Measurements from ENCODE around the gene THEM5. TPM values are rescaled to one million over a fixed set of nuclear protein-coding genes. Genes with fewer than 3 reads are reported as not detected.
A peak's percentile ranks its signal among the peaks of the same experiment; 100 is the strongest.
"Not testable (repeated sequence)": the region's sequence is repeated elsewhere in the genome, so short reads cannot be mapped to it uniquely, and the experiment has no call there.

Gene THEM5
- total RNA-seq, 1 experiment from 2014 or later, result not detected

DNA sequence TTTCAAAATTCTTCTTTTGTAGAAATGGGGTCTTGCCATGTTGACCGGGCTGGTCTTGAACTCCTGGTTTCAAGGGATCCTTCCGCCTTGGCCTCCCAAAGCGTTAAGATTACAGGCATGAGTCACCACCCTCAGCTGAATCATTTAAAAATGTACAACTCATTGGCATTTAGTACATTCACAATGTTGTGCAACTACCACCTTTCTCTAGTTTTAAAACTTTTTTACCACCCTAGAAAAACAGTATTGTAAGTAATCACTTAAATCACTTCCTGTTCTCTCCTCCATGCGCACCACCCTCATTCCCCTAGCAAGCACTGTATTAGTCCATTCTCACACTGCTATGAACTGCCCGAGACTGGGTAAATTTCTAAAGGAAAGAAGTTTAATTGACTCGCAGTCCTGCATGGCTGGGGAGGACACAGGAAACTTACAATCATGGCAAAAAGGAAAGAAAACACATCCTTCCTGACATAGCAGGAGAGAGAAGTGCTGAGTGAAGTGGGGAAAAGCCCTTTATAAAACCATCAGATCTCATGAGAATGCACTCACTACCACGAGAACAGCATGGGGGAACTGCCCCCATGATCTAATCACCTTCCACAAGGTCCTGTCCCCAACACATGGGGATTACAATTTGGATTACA lies 14.4 kb upstream of the THEM5 start:
- DNase-seq (ENCODE audit: low spot score), result peak; percentile 73

DNA sequence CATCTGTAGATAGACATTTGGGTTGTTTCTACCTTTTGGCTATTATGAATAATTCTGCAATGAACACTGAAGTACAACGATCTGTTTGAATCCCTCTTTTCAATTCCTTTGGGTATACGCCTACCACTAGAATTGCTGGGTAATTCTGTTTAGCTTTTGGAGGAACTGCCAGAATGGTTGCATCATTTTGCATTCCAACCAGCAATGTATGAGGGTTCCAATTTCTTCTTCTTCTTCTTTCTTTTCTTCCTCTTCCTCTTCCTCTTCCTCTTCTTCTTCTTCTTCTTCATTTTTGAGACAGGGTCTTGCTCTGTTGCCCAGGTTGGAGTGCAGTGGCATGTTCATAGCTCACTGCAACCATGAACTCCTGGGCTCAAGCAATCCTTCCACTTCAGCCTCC lies 13.8 kb upstream of the THEM5 start:
- DNase-seq (ENCODE audit: low spot score), result no peak

DNA sequence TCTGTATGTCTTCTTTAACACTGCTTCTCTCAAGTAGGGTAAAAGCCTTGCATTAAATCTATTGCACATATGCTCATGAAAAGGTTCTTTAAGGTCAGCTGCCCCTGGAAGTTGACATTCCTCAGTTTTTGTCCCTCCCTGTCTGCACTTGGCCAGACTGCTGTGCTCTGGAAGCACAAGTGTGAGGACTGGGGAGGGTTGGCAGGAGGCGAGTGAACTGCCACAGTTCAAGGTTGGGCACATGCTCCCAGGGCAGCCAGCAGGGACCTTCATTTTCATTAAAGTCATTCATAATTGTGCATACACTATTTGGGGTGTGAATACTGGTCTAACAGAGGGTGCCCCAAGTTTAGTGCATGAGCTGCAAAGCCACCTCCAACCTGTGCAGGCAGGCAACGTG lies 10.9 kb upstream of the THEM5 start:
- DNase-seq (ENCODE audit: low spot score), result no peak

DNA sequence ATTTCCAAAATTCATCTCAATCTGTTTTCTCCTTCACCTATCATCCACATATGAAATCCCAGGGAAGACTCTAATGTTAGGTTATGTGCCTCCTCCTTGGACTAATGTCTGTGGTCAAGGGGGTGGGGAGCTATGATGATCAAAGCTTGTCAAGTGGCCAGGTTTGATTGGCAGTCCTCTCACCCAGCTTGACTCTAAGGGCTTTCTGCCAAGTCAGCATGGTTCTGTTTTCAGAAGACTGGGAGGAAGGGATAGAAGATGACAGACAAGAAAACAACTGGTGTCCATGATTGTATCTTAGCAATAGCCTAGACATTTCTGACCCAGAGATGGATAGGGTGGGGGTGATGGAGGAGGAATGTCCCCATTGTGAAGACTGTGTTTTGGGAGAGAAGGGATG lies 9.1 kb upstream of the THEM5 start:
- DNase-seq (ENCODE audit: low spot score), result no peak

DNA sequence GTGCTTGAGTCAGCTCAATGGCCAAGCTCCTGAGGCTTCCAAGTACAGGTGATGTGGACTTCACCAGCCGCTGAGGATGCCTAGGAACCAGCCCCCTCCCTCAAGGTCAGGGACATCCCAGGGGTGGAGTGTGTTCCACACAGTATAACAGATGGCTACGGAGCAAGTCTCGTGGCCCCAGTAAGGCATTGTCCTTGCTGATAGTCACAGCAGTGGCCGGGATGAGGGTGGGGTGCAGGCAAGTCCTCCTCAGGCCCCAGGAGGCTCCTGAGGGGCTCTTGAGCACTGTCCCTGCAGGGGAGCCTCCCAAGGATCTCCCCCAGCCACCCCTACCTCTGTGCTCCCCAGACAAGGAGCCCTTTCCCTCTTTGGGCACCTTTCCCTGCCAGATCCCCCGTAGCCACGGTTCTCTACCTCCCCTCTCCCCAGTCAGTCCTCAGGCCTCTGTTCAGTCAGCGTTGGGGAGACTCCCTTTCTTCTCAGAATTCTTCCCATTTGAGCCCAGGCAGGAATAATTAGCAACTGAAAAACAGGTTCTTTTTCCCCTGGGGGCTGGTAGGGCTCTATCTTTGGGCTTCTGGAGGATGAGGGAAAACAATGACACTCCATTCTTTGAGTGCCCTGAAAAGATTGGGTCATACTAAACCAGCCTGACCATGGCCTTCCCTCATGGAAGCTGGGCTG lies 7.1 kb upstream of the THEM5 start:
- DNase-seq (ENCODE audit: low spot score), result no peak

DNA sequence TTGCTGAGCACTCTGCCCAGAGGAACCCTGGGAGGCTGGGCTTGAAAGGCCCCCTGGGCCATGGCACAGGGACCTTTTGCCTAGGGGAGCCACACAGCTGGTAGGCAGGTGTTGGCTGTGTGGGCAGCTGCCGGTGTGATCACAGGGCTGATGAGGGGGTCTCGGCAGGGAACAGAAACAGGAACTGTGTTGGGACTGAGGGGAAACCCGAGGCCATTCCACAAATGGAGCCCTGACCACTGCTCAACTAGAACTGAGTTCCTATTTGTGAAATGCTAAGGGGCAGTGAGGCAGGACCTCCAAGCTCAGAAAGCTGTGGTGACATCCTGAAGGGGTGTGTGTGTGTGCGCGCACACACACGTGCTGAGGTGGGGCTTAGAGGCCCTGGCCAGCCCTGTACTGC lies 6.4 kb upstream of the THEM5 start:
- DNase-seq (ENCODE audit: low spot score), result no peak

DNA sequence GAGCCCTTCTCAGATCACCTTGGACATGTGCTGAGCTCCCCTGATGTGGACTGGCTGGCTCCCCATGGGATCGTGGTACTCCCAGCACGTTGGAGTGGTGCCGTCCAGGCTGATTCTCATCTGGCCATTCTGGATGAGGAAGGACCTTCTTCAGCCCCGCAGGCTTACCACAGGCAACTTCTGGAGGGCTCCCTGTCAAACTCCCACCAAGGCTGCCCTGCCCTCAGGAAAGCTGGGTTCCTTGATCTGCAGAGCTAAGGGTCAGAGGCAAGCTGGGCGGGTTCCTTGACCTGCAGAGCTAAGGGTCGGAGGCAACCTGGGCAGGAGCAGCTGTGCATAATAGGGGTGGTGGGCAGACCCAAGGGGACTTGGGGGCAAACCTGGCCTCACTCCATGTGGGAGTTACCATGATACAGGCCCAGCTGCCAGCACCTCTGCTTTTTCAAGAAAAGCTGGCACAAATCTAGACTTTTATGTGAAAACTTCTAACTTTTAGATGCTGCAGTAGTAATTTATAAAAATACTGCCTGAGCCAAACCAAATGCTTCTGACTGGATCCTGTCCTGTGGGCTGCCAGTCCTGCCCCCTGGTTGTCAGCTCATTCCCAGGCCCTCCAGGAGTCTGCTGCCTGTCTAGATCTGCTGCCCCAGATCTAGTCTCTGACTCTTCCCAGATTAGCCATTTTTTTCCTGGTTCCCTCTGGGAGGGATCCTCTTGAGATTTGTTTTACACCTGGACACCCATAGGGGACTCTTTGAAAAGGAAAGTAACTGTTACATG lies 5.6 kb upstream of the THEM5 start:
- no peak for DNase-seq (ENCODE audit: low spot score)

DNA sequence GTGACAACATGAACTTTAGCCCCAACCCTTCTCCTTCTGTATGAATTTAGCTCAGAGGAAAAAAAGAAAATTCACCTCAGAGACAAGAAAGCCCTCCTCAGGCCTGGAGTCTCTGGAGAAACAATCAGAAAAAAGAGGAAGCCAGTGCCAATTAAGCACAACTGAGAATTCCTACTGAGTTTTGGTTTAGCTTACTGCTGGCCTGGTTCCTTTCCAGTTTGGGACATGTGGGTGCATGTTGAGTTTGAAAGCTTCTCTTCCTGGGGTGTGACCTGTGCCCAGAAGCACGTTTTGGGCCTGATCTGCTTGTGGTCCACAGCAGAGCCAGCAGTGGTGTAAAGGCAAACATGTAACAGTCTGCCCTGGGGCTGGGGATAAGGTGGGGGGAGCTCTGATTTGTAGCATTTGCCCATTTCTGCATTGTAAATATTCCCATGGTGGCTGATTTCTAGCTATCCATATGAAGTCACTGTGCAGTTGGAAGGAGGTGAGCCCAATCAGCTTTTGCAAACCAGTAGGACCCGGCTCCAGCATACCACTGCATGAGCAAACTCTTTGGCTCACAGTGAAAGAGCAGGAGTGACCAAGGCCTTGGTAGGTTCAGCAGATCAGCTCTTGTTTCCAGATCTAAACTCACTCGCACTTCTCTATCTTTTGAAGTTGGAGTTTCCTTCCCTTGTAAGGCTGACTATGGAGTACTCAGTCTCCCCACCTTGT lies 4.7 kb upstream of the THEM5 start:
- no peak for DNase-seq (ENCODE audit: low spot score)

DNA sequence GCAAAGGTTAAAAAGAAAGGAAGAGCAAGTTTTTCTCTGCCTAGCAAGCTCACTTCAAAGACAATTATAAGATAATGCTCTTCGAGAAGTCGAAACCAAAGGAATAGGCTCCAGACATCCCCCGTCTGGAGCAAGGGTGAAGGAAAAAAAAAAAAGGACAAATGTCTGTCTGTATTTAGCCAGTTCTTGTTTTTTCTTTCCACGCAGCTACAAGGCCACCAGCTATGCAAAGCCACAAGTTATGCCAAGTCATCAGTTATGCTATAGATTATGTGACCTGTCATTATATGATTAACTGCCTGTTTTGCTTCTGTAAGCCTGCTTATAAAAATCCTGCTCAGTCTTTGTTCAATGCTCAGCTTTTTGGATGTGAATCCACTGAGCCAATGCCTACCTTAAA lies 2.4 kb upstream of the THEM5 start:
- DNase-seq (ENCODE audit: low spot score), result no peak

DNA sequence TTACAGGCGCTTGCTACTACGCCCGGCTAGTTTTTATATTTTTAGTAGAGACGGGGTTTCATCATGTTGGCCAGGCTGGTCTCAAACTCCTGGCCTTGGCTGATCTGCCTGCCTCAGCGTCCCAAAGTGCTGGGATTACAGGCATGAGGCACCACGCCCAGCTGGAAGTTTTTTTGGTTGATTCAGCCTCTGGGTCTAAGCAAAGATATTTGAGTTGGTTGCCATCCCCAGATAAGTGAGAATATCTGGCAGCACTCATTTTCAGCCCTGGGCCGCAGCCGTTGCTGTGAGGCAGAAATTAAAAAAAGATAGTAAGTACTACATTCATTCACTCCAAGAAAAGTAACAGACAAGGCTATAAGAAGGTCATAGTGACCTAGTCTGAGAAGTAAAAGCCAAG lies 2.0 kb upstream of the THEM5 start:
- not testable (repeated sequence) for DNase-seq (ENCODE audit: low spot score)

DNA sequence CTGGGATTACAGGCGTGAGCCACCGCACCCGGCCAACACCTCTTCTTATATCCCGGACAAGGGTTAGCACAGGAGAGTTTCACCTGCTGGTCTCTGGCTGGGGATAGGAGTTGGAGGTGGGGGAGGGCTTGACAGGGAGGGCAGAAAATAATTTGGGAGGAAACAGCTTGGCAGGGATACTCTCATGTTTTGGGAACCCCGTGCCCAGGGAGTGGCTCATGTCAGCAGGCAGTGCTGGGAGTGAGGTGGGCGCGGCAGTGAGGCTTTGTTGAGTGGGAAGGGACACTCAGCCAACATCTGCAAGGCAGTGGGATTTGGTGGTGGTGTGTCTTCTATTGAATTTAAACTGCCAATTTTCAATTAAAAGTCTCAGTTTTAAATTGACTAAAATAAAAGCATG lies 1.1 kb upstream of the THEM5 start:
- DNase-seq (ENCODE audit: low spot score), result no peak

DNA sequence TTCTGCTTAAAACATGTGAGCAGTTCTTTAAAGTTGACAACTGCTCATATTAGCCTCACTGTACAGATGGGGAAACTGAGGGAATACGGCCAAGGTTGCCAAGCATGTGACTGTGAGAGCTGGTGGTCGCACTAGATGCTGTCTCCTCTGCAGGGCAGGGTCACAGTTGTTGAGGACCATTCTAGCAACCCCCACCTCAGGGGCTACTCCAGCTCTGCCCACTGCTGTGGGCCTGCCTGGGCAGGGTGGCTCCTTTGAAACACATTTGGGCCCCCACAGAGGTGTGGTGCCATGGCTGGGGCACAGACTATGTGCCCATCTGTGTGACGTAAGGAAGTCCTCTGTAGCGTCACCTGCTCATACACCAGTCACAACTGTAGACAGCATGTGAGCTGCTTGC lies 779 bp downstream of the THEM5 start:
- DNase-seq (ENCODE audit: low spot score), result no peak

DNA sequence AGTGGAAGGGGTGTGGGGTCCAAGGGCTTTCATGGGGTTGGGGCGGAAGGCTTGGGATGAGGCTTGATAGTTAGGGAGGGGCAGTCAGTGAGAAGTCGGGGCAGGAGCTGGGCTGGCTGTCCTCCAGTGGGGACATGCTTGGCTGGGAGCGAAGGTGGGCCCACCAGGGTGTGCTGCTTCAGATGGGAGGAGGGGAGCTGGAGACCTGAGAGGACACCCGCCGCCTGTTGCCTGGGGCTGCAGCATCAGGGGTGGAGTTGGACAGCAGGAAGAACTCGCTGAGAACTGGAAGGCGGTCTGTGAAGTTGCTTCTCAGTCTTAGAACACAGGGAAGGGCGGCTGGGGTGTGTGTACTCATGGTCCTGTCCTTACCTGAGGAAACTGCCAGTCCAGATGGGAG lies 1.6 kb downstream of the THEM5 start:
- DNase-seq (ENCODE audit: low spot score), result no peak

DNA sequence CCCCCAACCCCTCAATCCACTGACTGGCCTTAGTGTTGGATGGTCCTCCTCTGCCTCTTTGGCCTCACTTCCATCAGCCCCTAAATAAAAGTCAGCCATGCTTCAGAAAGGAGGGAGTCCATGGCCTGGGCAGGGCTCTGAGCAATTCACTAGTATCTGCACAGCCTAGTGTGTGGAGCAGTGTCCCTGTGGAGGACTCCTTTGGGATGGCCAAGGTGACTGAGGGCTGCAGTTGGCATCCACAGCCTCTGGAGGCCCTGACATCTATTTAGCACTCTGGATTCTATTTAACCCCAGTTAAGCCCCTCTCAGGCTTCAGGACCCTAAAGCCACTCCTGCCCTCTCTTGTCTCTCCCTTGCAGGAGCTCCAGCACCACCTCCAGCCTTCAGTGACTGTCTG lies 3.6 kb downstream of the THEM5 start:
- DNase-seq (ENCODE audit: low spot score), result no peak

DNA sequence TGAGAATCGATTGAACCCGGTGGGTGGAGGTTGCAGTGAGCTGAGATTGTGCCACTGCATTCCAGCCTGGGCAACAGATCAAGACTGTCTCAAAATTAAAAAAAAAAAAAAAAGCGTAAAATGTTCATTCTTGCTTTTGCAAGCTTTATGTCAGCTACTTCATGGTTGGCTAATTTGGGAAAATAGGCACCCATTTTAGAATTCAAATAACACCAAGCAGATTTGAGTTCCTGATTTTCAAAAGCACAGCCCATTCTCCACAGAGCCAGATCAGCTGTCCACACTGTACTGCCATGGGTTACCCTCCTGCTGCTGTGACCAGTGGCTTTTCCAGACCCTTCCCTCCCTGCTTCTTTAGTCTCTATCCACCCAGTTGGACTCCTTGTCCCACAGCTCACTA lies 4.4 kb downstream of the THEM5 start:
- DNase-seq (ENCODE audit: low spot score), result no peak

DNA sequence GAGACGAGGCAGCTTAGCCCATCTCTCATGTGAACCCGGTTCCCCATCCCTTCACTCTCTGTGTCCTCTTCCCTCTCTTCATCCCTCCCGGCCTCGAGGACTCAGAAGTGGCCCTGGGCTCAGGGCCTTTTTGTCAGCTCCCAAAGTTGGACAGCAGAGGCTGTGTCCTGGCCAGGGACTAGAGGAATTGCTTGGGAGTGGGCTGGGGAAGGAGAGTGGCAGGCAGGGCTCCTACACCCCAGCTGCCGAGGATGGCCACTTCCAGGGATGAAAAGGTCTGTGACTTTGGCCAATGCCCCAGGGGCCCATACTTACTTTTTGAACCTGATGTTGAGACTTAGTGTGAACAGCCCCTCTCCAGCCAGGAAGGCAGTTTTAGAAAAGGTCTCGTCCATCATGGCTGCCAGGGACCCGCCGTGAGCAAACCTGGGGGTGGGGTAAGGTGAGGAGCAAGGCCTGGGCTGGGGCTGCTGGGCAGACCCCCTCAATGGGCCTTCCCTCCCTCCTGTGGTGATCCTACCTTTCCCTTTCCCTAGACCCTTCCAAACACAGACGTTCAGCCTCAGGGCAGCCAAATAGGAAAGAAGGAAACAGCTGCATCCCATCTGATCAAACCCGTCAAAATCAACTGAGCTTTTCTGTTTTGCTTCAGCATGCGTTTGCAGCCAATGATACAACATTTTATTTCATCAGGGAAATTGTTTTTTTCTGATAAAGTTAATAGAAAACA lies 5.5 kb downstream of the THEM5 start:
- no peak for DNase-seq (ENCODE audit: low spot score)

DNA sequence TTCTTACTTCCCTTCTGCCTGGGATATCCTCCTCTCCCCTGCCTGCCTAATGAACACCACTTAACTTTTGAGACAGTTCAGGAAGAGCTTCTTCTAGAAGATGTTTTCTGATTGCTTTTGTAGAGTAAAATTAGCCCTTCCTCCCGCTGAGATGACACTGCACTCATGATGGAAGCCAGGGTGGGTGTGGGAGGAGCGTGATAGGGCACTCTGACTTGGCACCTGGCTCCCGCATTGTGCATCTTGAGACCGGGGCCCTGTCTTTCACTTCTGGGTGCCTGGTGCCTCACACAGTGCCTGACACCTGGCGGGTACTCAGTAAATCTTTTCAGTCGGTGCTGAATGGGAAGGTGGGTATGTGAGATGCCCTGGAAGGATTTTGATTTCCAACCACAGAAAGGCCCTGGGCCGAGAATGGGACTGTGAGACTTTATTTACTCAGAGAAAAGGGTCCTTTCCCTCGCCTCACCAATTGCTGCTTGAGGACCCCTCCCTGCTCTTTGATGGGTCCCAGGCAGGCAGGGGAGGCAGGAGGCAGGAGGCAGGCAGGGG lies 6.8 kb downstream of the THEM5 start:
- no peak for DNase-seq (ENCODE audit: low spot score)

DNA sequence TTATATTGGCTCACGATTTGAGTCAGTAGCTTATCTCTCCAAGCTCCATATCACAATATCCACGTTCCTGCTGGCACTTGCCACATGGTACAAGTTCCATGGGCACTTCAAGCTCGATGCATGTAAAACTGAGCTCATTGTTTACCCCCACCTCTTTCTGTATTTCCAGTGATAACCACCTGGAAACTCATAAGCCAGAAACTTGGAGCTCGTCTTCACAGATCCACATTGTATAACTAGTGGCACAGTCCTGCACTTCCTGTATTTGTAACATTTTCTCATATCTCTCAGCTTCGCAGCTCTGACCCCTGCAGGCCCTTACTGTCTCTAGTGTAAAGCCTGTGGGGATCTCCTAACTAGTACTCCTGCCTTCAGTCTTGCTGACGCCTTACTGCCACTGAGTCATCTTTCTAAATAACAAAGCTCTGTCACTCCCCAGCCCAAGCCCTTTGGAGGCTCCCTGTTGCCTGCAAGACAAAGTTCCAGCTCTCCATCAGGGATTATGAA lies 7.4 kb downstream of the THEM5 start:
- DNase-seq (ENCODE audit: low spot score), result peak; percentile 88

DNA sequence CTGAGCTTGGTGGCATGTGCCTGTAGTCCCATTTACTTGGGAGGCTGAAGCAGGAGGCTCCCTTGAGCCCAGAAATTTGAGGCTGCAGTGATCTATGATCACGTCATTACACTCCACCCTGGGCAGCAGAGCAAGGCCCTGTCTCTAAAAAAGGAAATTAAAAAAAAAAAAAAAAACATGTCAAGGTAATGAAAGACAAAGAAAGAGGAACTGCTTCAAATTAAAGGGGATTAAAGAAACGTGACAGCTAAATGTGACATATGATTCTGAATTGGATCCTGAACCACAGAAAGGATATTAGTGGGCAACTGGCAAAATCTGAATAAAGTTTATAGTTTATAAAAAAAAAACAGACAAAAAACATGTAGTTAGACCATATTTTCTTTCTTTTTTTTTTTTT lies 10.1 kb downstream of the THEM5 start:
- DNase-seq (ENCODE audit: low spot score), result no peak

DNA sequence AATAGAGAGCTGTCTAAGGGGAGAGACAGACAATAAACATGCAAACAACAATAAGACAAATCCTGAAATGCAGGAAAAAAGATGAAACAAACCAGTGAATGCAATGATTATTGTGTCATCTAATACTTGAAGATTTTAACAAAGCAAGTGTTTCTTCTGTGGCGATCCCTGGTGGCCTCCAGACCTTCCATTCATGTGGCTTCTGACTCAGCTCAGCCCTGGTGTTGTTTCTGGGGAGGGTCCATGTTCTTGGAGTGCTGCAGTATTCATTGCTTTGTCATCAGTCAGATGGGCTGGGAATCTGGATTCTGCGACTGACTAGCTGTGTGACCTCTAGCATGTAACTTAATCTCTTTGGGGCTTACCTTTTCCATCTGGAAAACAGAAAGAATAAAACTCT lies 12.4 kb downstream of the THEM5 start:
- DNase-seq (ENCODE audit: low spot score), result peak; percentile 78

DNA sequence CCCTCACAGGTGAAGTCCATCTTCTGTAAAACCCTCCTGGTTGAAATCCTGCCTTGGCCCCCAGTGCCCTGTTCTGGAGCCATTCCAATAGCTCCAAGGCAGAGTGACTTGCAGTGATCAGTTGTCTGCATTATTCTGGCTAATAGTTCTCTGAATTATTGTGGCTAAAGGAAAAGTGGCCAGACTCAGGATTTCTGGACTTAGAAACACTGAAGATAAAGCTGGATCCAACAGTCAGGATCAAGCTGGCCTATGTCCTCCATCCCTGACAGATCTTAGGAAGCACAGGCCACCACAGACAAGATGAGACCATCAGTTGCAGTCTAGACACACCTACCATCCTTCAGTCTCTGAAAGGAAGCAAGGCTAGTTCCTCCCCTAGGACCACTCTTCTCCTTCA lies 13.1 kb downstream of the THEM5 start:
- DNase-seq (ENCODE audit: low spot score), result no peak

Data from A172 (cell line).